ENCODE measurements around the gene CCDC15. TPM values are rescaled to one million over a fixed set of nuclear protein-coding genes. Genes with fewer than 3 reads are reported as not detected.

Gene CCDC15
- total and polyA plus RNA-seq, 2 of the 4 experiments (the other 2 are of a cell fraction) = 1.1 to 2.0 TPM

DNA sequence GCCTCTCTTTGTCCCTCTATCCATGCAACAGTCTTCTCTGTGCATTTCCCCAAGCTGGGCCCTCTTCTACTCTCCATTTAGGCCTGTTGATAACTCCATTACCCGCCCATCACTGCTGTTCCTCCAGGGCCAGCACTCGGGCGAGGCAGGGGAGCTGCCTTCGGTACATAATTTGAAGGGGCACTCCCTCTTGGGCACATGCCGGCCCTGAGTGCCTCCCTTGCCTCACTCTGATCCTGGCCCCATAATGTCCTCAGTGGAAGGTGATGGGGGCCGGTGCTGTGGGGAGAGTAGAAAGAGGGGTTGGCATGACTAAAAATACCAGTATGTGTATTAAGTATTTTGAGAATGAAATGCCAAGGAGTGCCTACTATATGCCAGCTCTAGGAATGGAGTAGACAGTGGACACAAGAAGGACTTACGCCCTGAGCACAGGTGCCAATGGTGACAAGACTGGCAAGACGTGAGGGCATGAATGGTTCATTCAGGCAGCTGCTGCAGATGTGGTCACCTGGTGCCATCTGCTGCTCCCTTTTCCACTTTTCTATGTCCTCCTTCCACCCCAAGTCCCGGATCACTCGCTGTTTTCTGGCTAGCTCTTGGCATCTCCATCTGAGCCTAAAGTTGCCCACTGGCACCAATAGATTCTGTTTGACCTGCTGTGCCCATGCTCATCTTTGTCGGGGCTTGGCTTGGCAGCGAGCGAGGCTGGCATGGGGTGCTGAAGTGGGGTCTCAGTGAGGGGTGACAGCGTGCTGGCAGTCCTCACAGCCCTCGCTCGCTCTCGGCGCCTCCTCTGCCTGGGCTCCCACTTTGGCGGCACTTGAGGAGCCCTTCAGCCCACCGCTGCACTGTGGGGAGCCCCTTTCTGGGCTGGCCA is 134.8 kb downstream of the CCDC15 start:
- dilution Hi-C loops (cut with HindIII; ENCODE audit: low sequenced_read_pairs, unreplicated experiment) = no loop called here
- no peak overlapping the region for H2BK20ac ChIP-seq (ENCODE audit: low read depth, low read length)
- H2BK120ac ChIP-seq (ENCODE audit: low read depth, low read length) = no peak overlapping the region
- no peaks in the 10 kb centered on the region for H3K9me3 ChIP-seq (ENCODE audit: control insufficient read depth, insufficient read depth, low read length)
- no peaks in the 10 kb centered on the region for H3K27me3 ChIP-seq (ENCODE audit: control insufficient read depth, insufficient read depth, low read length)
- no peak overlapping the region for H3K18ac ChIP-seq (ENCODE audit: low read depth, low read length)
- no peak for DNase-seq
- intact Hi-C loops (cut with micrococcal nuclease) = no loop called here
- TF ChIP-seq CTCF (conservative IDR thresholded peaks at IDR 0.05; ENCODE audit: low read depth, low read length) (no peak), NFE2L2 (IDR thresholded peaks at IDR 0.05; ENCODE audit: low read depth, low read length) (no peak), CEBPB (IDR thresholded peaks at IDR 0.05; ENCODE audit: low read depth, low read length) (no peak), USF2 (IDR thresholded peaks at IDR 0.05; ENCODE audit: low read depth, low read length) (no peak), FOS (IDR thresholded peaks at IDR 0.05; ENCODE audit: low read depth, low read length) (no peak), SMC3 (IDR thresholded peaks at IDR 0.05; ENCODE audit: low read depth, low read length) (no peak), RFX5 (IDR thresholded peaks at IDR 0.05; ENCODE audit: low read depth, low read length) (no peak), MAFK (IDR thresholded peaks at IDR 0.05; ENCODE audit: low read depth, low read length) (no peak), CHD1 (IDR thresholded peaks at IDR 0.05; ENCODE audit: low read depth, low read length) (no peak), RCOR1 (IDR thresholded peaks at IDR 0.05; ENCODE audit: insufficient replicate concordance, low read length) (no peak), BHLHE40 (IDR thresholded peaks at IDR 0.05; ENCODE audit: low read depth, low read length) (no peak), ELK1 (IDR thresholded peaks at IDR 0.05; ENCODE audit: borderline replicate concordance, low read depth, low read length) (no peak), RAD21 (IDR thresholded peaks at IDR 0.05; ENCODE audit: low read length) (no peak), MAZ (IDR thresholded peaks at IDR 0.05; ENCODE audit: borderline replicate concordance, low read depth, low read length) (no peak)
- ChIA-PET CTCF (interaction anchor here (4.3 kb wide), 1 partner anchor 53 kb away, joined by 34 read pairs; no protein-coding TSS in a partner anchor), POLR2A (ENCODE audit: unreplicated experiment) (no interaction called here)
- H3K36me3 ChIP-seq (ENCODE audit: control insufficient read depth, insufficient read depth, low read length) = no peaks in the 10 kb centered on the region
- H3K4ac ChIP-seq (ENCODE audit: low read depth, low read length) = no peak overlapping the region
- H3K9ac ChIP-seq (ENCODE audit: low read depth, low read length) = no peak overlapping the region
- no peak overlapping the region for H2BK15ac ChIP-seq (ENCODE audit: low read depth, low read length)
- no peak for ATAC-seq (ENCODE audit: low read depth)
- BruUV-seq (replicated peaks) = no TSS peak
- WGBS, 2 experiments (ENCODE audit: extremely low coverage in 2 of 2, insufficient read length in 1 of 2) = 82% methylated on average over 2 of the region's 20 CpGs; no CpG with 5 or more reads in 1 of the 2 experiments
- no peak overlapping the region for H2BK5ac ChIP-seq (ENCODE audit: low read depth, low read length, poor library complexity, severe bottlenecking)
- no peak overlapping the region for H2AFZ ChIP-seq (replicated peaks; ENCODE audit: low read length, poor library complexity)
- no peak overlapping the region for H3K56ac ChIP-seq (ENCODE audit: extremely low read depth, insufficient read depth, low read length)
- H3K23ac ChIP-seq (ENCODE audit: low read depth, low read length) = no peak overlapping the region
- H3K4me3 ChIP-seq (ENCODE audit: insufficient read depth, low read depth, low read length) = no peak overlapping the region
- peaks cover 10% of the 10 kb centered on the region for H3K4me1 ChIP-seq (ENCODE audit: control insufficient read depth, insufficient read depth, low read length)
- no peak overlapping the region for H3K27ac ChIP-seq (ENCODE audit: insufficient read depth, low read length)
- H4K8ac ChIP-seq (ENCODE audit: low read depth in 2 of 2, low read length in 2 of 2) = no peak overlapping the region
- no peak overlapping the region; the same call in 1 of the 2 replicates for H4K91ac ChIP-seq (ENCODE audit: insufficient read depth, low read depth, low read length)
- peaks cover 12% of the 10 kb centered on the region for H3K9me1 ChIP-seq (ENCODE audit: insufficient read depth, low read length)
- no peaks in the 10 kb centered on the region for H4K20me1 ChIP-seq (ENCODE audit: insufficient read depth, low read length)
- H3K79me1 ChIP-seq (ENCODE audit: low read depth in 1 of 2, low read length in 2 of 2) = no peaks in the 10 kb centered on the region; a peak in 1 of 4 replicates
- in situ Hi-C loops (cut with MboI; ENCODE audit: low sequenced_read_pairs) = no loop called here
- H2AK5ac ChIP-seq (ENCODE audit: low read depth, low read length) = no peak overlapping the region
- no peak overlapping the region for H3K4me2 ChIP-seq (ENCODE audit: low read depth, low read length)
- peak overlapping the region; percentile 16 for H2AK9ac ChIP-seq (replicated peaks; ENCODE audit: low read depth, low read length, poor library complexity)
- H4K5ac ChIP-seq (ENCODE audit: low read depth, low read length) = no peak overlapping the region
- no peak overlapping the region for H3K14ac ChIP-seq (replicated peaks; ENCODE audit: low read depth, low read length)

Data from IMR-90 (cell line).